Panc1 (cell line): ENCODE results near the gene C6orf62. TPM values are rescaled to one million over a fixed set of nuclear protein-coding genes. Genes with fewer than 3 reads are reported as not detected.
"Not testable (repeated sequence)": the region's sequence is repeated elsewhere in the genome, so short reads cannot be mapped to it uniquely, and the experiment has no call there.

Source experiments
- ATAC-seq: fragments of 200-7000 bp; cut with Tn5 transposase; 2 replicates; pipeline ENCODE4 v1.9.1; 2020; ENCODE audit warnings: mild to moderate bottlenecking, moderate library complexity
- BruUV-seq: library from RNA; stranded (reverse); fragments of 400-500 nt; replicated peaks from 2 replicates; lab custom pipeline; 2021; lab: Mats Ljungman, UMichigan
- CTCF ChIA-PET: fragments of 300-600 bp; sonication (Branson Sonifier 250); formaldehyde crosslinking; loops from one replicate; lab custom pipeline; 2022; ENCODE audit warnings: antibody characterized with exemption; lab: Charles Lee
- POLR2A ChIA-PET: fragments of 300-600 bp; sonication (Branson Sonifier 250); formaldehyde crosslinking; loops from one replicate; lab custom pipeline; 2022; ENCODE audit warnings: antibody characterized with exemption; lab: Charles Lee
- DNase-seq: peaks from one replicate; pipeline ENCODE4 v3.0.0-alpha.2; 2010; ENCODE audit warnings: low read depth, low spot score
- H3K27ac ChIP-seq: 2 replicates; pipeline ENCODE4 v1.5.1; 2011; ENCODE audit warnings: mild to moderate bottlenecking, low read length, inconsistent platforms
- H3K27me3 ChIP-seq: fragments of 200-500 bp; sonication (Bioruptor generic); 2 replicates; pipeline ENCODE4 v1.6.0; 2014; ENCODE audit warnings: low read length, inconsistent platforms; ENCODE audit not compliant: control insufficient read depth, insufficient read depth
- H3K36me3 ChIP-seq: fragments of 200-500 bp; sonication (Bioruptor generic); 2 replicates; pipeline ENCODE4 v1.5.1; 2014; ENCODE audit warnings: inconsistent platforms, mild to moderate bottlenecking, low read length, moderate library complexity; ENCODE audit not compliant: control insufficient read depth, insufficient read depth
- H3K4me1 ChIP-seq: 2 replicates; pipeline ENCODE4 v1.5.1; 2011; ENCODE audit warnings: inconsistent platforms, mild to moderate bottlenecking, low read length, moderate library complexity; ENCODE audit not compliant: control insufficient read depth, insufficient read depth
- H3K4me3 ChIP-seq, 2 experiments: 2 replicates each; pipeline ENCODE4 v1.5.1; 2011 to 2012; ENCODE audit warnings: low read depth in 2 of 2, low read length in 2 of 2, mild to moderate bottlenecking in 2 of 2, inconsistent platforms in 1 of 2, moderate library complexity in 1 of 2
- H3K9me3 ChIP-seq: fragments of 200-500 bp; sonication (Bioruptor generic); 2 replicates; pipeline ENCODE4 v1.5.1; 2014; ENCODE audit warnings: low read depth, mild to moderate bottlenecking, inconsistent platforms, low read length, moderate library complexity; ENCODE audit not compliant: control insufficient read depth, insufficient read depth
- CTCF ChIP-seq: fragments of 450-650 bp; IDR thresholded peaks from 2 replicates; pipeline ENCODE4 v1.5.1; 2017; ENCODE audit warnings: mild to moderate bottlenecking
- POLR2AphosphoS5 ChIP-seq: IDR thresholded peaks from 2 replicates; pipeline ENCODE4 v1.6.1; 2012; ENCODE audit warnings: mild to moderate bottlenecking, low read depth, low read length, moderate library complexity
- REST ChIP-seq, 2 experiments: IDR thresholded peaks; 2 replicates each; pipeline ENCODE4 v1.6.1; 2011 to 2012; ENCODE audit warnings: low read depth in 2 of 2, control low read depth in 1 of 2, low read length in 1 of 2, mild to moderate bottlenecking in 1 of 2, moderate library complexity in 1 of 2; ENCODE audit not compliant: insufficient read depth in 1 of 2
- SIN3A ChIP-seq: IDR thresholded peaks from 2 replicates; pipeline ENCODE4 v1.6.1; 2012; ENCODE audit warnings: low read depth, mild to moderate bottlenecking, low read length, moderate library complexity, borderline replicate concordance; ENCODE audit not compliant: insufficient read depth
- TCF7L2 ChIP-seq: IDR thresholded peaks from 2 replicates; pipeline ENCODE4 v1.6.1; 2011; ENCODE audit warnings: mild to moderate bottlenecking, low read depth, low read length, inconsistent platforms
- in situ Hi-C: cut with HindIII; loops from 2 replicates; pipeline ENCODE4 v1.10.0; 2016; ENCODE audit warnings: low sequenced_read_pairs, low pct_unique_long_range_greater_than_20kb
- intact Hi-C: fragments of 100-400 bp; cut with micrococcal nuclease; formaldehyde crosslinking; loops from one replicate; pipeline ENCODE4 v1.10.0; 2022; ENCODE audit not compliant: unreplicated experiment
- total RNA-seq: library from RNA; stranded (reverse); gene quantifications from one replicate; pipeline ENCODE4 v1.2.1, GENCODE V29; 2021; ENCODE audit not compliant: unreplicated experiment

The C6orf62 gene
- total RNA-seq, 1 experiment from 2014 or later = 153 TPM

GRCh38 chr6:24765968-24766367 lies 47.0 kb upstream of the C6orf62 start:
- H3K27me3 ChIP-seq, H3K4me1 ChIP-seq, BruUV-seq, H3K9me3 ChIP-seq, CTCF ChIA-PET, DNase-seq, H3K36me3 ChIP-seq, POLR2A ChIA-PET, ATAC-seq, H3K27ac ChIP-seq, H3K4me3 ChIP-seq, in situ Hi-C loops: not testable (repeated sequence)
- intact Hi-C loops = loop anchor here (5.0 to 10.0 kb wide), 2 partner anchors 184 to 241 kb away; no protein-coding TSS in a partner anchor

- in situ Hi-C loops, POLR2A ChIA-PET, ATAC-seq, DNase-seq, H3K27me3 ChIP-seq, H3K4me1 ChIP-seq, H3K36me3 ChIP-seq, BruUV-seq, H3K27ac ChIP-seq, H3K4me3 ChIP-seq, H3K9me3 ChIP-seq: not testable (repeated sequence)
- intact Hi-C loops = loop anchor here (5.0 to 10.0 kb wide), 3 partner anchors 43 to 240 kb away; no protein-coding TSS in a partner anchor
- CTCF ChIA-PET = interaction anchor here (0.7 kb wide), 1 partner anchor 185 kb away, joined by 3 read pairs; no protein-coding TSS in a partner anchor
Measured at GRCh38 chr6:24764833-24765828, 46.2 kb upstream of the C6orf62 start.

- Histone ChIP-seq H3K27me3 (no peaks in the 10 kb centered on the region), H3K9me3 (no peaks in the 10 kb centered on the region), H3K27ac (no peak overlapping the region), H3K36me3 (no peaks in the 10 kb centered on the region), H3K4me1 (no peaks in the 10 kb centered on the region), H3K4me3 (no peak overlapping the region)
- ATAC-seq (no peak), DNase-seq (no peak)
- intact Hi-C loops (loop anchor here (5.0 to 10.0 kb wide), 2 partner anchors 41 to 239 kb away; no protein-coding TSS in a partner anchor), in situ Hi-C loops (no loop called here)
- no TSS peak for BruUV-seq
- CTCF ChIA-PET = no interaction called here
- TF ChIP-seq SIN3A (no peak), REST (IDR thresholded peaks at IDR 0.05; ENCODE audit: insufficient read depth in 1 of 2, low read depth in 2 of 2, low read length in 1 of 2) (no peak), CTCF (no peak), TCF7L2 (no peak), POLR2AphosphoS5 (no peak)
- POLR2A ChIA-PET = no interaction called here
Measured at GRCh38 chr6:24763578-24763977, 44.6 kb upstream of the C6orf62 start.
